Lung microvascular endothelial cell (primary cell): ENCODE results near the gene ABR. TPM values are rescaled to one million over a fixed set of nuclear protein-coding genes. Genes with fewer than 3 reads are reported as not detected.
"Not testable (repeated sequence)": the region's sequence is repeated elsewhere in the genome, so short reads cannot be mapped to it uniquely, and the experiment has no call there.

Source experiments
- DNase-seq, 2 donors: peaks; one replicate each; pipeline versions ENCODE4 v3.0.0 to v3.0.0-alpha.2; 2010; ENCODE audit warnings: low read depth in 2 of 2
- total RNA-seq: library from RNA; depleted of rRNA; stranded (reverse); fragments of >200 nt; gene quantifications from 2 replicates; pipeline ENCODE4 v1.2.1, GENCODE V29; 2014

The ABR gene
- total RNA-seq, 1 donor from 2014 or later, result 24.8 TPM

GRCh38 chr17:1073963-1074625 lies 105.7 kb downstream of the ABR start:
- not testable (repeated sequence) for DNase-seq

- DNase-seq, result no peak
These were observed 106.4 kb downstream of the ABR start for GRCh38 chr17:1073241-1073962.

- DNase-seq, result no peak
These were observed 107.2 kb downstream of the ABR start for GRCh38 chr17:1072551-1072961.

- DNase-seq, result no peak
These were observed 108.5 kb downstream of the ABR start for GRCh38 chr17:1071103-1071825.

GRCh38 chr17:1070411-1070810 lies 109.4 kb downstream of the ABR start:
- no peak for DNase-seq

- DNase-seq, result no peak
These were observed 109.9 kb downstream of the ABR start for GRCh38 chr17:1069847-1070246.

- no peak for DNase-seq
These were observed 111.4 kb downstream of the ABR start for GRCh38 chr17:1068356-1068755.

- no peak for DNase-seq
These were observed 112.4 kb downstream of the ABR start for GRCh38 chr17:1067282-1067956.

- not testable (repeated sequence) for DNase-seq
These were observed 114.4 kb downstream of the ABR start for GRCh38 chr17:1065416-1065815.

- peak; percentile 90 to 97 for DNase-seq
These were observed 118.8 kb downstream of the ABR start for GRCh38 chr17:1060991-1061390.

- DNase-seq, result no peak
These were observed 120.5 kb downstream of the ABR start for GRCh38 chr17:1059131-1059795.

- DNase-seq, result peak; percentile 65 to 67
These were observed 121.2 kb downstream of the ABR start for GRCh38 chr17:1058423-1059130.

GRCh38 chr17:1056761-1057160 lies 123.0 kb downstream of the ABR start:
- no peak for DNase-seq

GRCh38 chr17:1055751-1056645 lies 123.8 kb downstream of the ABR start:
- DNase-seq, result peak; percentile 73 to 81

- no peak for DNase-seq
These were observed 124.5 kb downstream of the ABR start for GRCh38 chr17:1055231-1055630.

- no peak for DNase-seq
These were observed 125.1 kb downstream of the ABR start for GRCh38 chr17:1054656-1055055.

- DNase-seq, result no peak
These were observed 126.0 kb downstream of the ABR start for GRCh38 chr17:1053661-1054360.

GRCh38 chr17:1050996-1051925 lies 128.5 kb downstream of the ABR start:
- DNase-seq, result no peak
